GM12878 (cell line): Measurements from ENCODE around the gene PCSK6. TPM values are rescaled to one million over a fixed set of nuclear protein-coding genes. Genes with fewer than 3 reads are reported as not detected.

Source experiments
- LARP7 ChIP-seq: fragments of 450-650 bp; IDR thresholded peaks from 2 replicates; pipeline ENCODE4 v1.6.1; 2017; ENCODE audit warnings: mild to moderate bottlenecking
- RAD51 ChIP-seq: fragments of 450-650 bp; IDR thresholded peaks from 2 replicates; pipeline ENCODE4 v1.6.1; 2016; ENCODE audit warnings: moderate library complexity, mild to moderate bottlenecking, inconsistent platforms
- SMAD1 ChIP-seq: fragments of 450-650 bp; IDR thresholded peaks from 2 replicates; pipeline ENCODE4 v1.6.1; 2018; ENCODE audit warnings: mild to moderate bottlenecking, low read depth; ENCODE audit not compliant: partially characterized antibody
- SPI1 ChIP-seq: IDR thresholded peaks from 2 replicates; pipeline ENCODE4 v1.6.1; 2011; ENCODE audit warnings: low read depth, mild to moderate bottlenecking, low read length, moderate library complexity, borderline replicate concordance; ENCODE audit not compliant: insufficient read depth
- polyA plus RNA-seq, 11 experiments: library from polyadenylated mRNA; depleted of rRNA in 4 of 11; unstranded in 6 of 11; stranded (reverse) in 5 of 11; fragments of >200 nt; fragmentation: Nextera tagmentation in 4 of 11; fragmentation: Illumina TruSeq in 1 of 11; extraction: Ambion mirVana in 4 of 11; extraction: Trizol in 1 of 11; gene quantifications; 1 replicate in 1 of 11; 2 replicates in 10 of 11; pipeline versions ENCODE4 v1.2.1 to v1.2.3, GENCODE V29; 2011 to 2016; ENCODE audit warnings: inconsistent platforms in 2 of 11, missing spikeins in 2 of 11, low read depth in 1 of 11
- total RNA-seq, 4 experiments: library from RNA; depleted of rRNA in 3 of 4; stranded (reverse); fragments of >200 nt in 3 of 4; fragmentation: Illumina TruSeq in 1 of 4; extraction: Trizol in 1 of 4; gene quantifications; 2 replicates each; pipeline versions ENCODE4 v1.2.1 to v1.2.3, GENCODE V29; 2013 to 2021
- TF ChIP-seq, protein P1 (sequence below): IDR thresholded peaks from 2 replicates; pipeline ENCODE4 v1.6.1; 2012; ENCODE audit warnings: mild to moderate bottlenecking, low read depth, low read length
- TF ChIP-seq, protein P2 (sequence below): fragments of 450-650 bp; IDR thresholded peaks from 2 replicates; pipeline ENCODE4 v1.6.1; 2017; ENCODE audit warnings: mild to moderate bottlenecking, low read depth, inconsistent platforms; ENCODE audit not compliant: poor library complexity, severe bottlenecking

Gene PCSK6
- total and polyA plus RNA-seq, 10 of the 15 experiments (the other 5 are each of a cell fraction or from before 2014, with no cell fraction given): 0.19 to 0.67 (median 0.25) TPM; not detected in 4

DNA sequence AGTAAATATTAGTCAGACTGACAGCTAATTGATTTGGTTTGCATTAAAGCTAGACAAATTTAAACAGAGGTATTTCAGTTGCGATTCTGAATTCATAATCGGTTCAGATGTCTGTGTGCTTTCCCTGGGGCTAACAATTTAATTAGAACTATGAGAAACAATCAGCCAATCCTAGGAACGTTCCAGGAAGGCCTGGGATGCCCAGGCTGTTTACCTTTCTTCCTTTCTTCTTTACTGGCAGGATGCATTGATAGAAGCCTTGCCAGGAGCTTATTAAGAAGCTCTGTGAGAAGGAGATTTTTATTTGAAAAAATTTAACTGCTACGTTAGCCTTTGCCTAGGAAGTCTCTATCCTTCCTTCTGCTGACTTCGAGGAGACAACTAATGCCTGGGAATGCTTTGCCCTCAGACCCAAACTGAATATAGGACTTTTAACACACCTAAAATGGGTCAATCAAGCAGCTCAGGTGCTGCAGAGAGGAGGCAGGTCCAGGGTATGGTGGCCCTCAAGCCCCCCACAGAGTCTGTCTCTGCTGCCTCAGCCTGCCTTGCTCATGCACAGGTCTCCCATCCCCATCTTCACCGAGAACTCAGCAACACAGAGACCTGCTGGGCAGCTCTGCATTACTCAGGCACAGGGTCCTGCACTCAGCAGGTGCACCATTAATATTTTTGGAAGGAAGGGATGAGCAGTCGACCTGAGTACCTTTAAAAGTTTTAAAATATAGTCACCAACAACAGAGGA lies 48.5 kb downstream of the PCSK6 start (continued):
- no peak for TF ChIP-seq SPI1
- no peak for TF ChIP-seq SMAD1
- TF ChIP-seq RAD51: no peak
- no peak for TF ChIP-seq LARP7
- TF ChIP-seq, protein P1, sequence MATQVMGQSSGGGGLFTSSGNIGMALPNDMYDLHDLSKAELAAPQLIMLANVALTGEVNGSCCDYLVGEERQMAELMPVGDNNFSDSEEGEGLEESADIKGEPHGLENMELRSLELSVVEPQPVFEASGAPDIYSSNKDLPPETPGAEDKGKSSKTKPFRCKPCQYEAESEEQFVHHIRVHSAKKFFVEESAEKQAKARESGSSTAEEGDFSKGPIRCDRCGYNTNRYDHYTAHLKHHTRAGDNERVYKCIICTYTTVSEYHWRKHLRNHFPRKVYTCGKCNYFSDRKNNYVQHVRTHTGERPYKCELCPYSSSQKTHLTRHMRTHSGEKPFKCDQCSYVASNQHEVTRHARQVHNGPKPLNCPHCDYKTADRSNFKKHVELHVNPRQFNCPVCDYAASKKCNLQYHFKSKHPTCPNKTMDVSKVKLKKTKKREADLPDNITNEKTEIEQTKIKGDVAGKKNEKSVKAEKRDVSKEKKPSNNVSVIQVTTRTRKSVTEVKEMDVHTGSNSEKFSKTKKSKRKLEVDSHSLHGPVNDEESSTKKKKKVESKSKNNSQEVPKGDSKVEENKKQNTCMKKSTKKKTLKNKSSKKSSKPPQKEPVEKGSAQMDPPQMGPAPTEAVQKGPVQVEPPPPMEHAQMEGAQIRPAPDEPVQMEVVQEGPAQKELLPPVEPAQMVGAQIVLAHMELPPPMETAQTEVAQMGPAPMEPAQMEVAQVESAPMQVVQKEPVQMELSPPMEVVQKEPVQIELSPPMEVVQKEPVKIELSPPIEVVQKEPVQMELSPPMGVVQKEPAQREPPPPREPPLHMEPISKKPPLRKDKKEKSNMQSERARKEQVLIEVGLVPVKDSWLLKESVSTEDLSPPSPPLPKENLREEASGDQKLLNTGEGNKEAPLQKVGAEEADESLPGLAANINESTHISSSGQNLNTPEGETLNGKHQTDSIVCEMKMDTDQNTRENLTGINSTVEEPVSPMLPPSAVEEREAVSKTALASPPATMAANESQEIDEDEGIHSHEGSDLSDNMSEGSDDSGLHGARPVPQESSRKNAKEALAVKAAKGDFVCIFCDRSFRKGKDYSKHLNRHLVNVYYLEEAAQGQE: no peak
- TF ChIP-seq, protein P2, sequence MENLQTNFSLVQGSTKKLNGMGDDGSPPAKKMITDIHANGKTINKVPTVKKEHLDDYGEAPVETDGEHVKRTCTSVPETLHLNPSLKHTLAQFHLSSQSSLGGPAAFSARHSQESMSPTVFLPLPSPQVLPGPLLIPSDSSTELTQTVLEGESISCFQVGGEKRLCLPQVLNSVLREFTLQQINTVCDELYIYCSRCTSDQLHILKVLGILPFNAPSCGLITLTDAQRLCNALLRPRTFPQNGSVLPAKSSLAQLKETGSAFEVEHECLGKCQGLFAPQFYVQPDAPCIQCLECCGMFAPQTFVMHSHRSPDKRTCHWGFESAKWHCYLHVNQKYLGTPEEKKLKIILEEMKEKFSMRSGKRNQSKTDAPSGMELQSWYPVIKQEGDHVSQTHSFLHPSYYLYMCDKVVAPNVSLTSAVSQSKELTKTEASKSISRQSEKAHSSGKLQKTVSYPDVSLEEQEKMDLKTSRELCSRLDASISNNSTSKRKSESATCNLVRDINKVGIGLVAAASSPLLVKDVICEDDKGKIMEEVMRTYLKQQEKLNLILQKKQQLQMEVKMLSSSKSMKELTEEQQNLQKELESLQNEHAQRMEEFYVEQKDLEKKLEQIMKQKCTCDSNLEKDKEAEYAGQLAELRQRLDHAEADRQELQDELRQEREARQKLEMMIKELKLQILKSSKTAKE: no peak
- TF ChIP-seq, all 136 proteins: peak for 0
